ENCODE data around the gene SUMO1. TPM values are rescaled to one million over a fixed set of nuclear protein-coding genes. Genes with fewer than 3 reads are reported as not detected.

The SUMO1 gene
- total RNA-seq, 4 donors from 2014 or later, result 44.0 to 62.4 (median 52.7) TPM

DNA sequence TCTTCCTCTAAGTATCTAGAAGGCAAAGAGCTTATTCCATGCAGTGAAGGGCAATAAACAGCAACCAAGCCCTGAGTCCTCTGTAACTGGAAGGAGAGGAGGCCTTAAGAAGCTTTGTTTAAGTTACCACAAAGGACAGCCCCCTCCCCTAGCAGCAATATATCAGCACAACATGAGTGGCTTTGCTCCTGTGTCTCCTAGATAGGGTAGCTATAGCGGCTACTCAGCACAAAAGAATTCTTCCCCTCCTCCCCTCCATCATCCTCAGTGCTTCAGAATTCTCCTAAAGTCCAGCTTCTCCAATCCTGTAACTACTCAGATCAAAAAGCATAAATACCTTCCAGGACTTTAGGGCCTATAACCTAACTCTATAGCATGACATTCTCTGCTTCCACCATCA lies 16.5 kb downstream of the SUMO1 start:
- no peak for ATAC-seq
- intact Hi-C loops (cut with DNase I; ENCODE audit: low total_unique reads), result no loop called here
- Histone ChIP-seq H3K36me3 (no peaks in the 10 kb centered on the region), H3K27me3 (no peaks in the 10 kb centered on the region), H3K4me3 (no peak overlapping the region), H3K27ac (peak overlapping the region in 2 of 4 donors; percentile 24 to 33), H3K9me3 (no peaks in the 10 kb centered on the region), H3K4me1 (peaks cover 29 to 31% of the 10 kb centered on the region in 2 donors)
- DNase-seq, result no peak
- TF ChIP-seq POLR2A (IDR thresholded peaks at IDR 0.05), result no peak
- TF ChIP-seq, protein P1, sequence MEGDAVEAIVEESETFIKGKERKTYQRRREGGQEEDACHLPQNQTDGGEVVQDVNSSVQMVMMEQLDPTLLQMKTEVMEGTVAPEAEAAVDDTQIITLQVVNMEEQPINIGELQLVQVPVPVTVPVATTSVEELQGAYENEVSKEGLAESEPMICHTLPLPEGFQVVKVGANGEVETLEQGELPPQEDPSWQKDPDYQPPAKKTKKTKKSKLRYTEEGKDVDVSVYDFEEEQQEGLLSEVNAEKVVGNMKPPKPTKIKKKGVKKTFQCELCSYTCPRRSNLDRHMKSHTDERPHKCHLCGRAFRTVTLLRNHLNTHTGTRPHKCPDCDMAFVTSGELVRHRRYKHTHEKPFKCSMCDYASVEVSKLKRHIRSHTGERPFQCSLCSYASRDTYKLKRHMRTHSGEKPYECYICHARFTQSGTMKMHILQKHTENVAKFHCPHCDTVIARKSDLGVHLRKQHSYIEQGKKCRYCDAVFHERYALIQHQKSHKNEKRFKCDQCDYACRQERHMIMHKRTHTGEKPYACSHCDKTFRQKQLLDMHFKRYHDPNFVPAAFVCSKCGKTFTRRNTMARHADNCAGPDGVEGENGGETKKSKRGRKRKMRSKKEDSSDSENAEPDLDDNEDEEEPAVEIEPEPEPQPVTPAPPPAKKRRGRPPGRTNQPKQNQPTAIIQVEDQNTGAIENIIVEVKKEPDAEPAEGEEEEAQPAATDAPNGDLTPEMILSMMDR (IDR thresholded peaks at IDR 0.05 in 4 of 5, conservative IDR thresholded peaks at IDR 0.05 in 1 of 5), result no peak
- in situ Hi-C loops (cut with MboI; ENCODE audit: low sequenced_read_pairs in 4 of 4), result no loop called here

DNA sequence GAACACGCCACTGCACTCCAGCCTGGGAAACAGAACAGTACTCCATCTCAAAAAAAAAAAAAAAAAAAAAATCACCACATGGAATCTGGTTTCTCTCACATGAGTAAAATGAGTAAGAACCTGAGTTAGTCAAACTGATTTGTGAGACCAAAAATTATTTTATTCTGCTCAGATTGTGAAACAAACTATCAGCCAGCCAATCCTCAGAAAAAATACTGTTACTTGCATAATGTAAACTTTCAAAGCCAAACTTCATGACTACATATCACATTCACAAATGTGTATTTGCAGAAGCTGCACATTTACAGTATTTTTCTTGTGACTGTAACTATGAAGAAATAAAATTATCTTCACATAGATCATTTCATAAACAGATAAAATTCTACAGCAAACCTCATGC lies 23.2 kb downstream of the SUMO1 start:
- Histone ChIP-seq H3K4me3 (no peak overlapping the region), H3K9me3 (no peaks in the 10 kb centered on the region), H3K36me3 (peaks cover 0 to 42% of the 10 kb centered on the region in 2 donors), H3K4me1 (peaks cover 0 to 3% of the 10 kb centered on the region in 2 donors), H3K27ac (no peak overlapping the region), H3K27me3 (no peaks in the 10 kb centered on the region)
- ATAC-seq (no peak), DNase-seq (no peak)
- TF ChIP-seq, protein P1 (IDR thresholded peaks at IDR 0.05 in 4 of 5, conservative IDR thresholded peaks at IDR 0.05 in 1 of 5), result no peak
- TF ChIP-seq POLR2A (IDR thresholded peaks at IDR 0.05), result no peak
- in situ Hi-C loops (cut with MboI; ENCODE audit: low sequenced_read_pairs in 4 of 4), result no loop called here
- intact Hi-C loops (cut with DNase I; ENCODE audit: low total_unique reads), result no loop called here

DNA sequence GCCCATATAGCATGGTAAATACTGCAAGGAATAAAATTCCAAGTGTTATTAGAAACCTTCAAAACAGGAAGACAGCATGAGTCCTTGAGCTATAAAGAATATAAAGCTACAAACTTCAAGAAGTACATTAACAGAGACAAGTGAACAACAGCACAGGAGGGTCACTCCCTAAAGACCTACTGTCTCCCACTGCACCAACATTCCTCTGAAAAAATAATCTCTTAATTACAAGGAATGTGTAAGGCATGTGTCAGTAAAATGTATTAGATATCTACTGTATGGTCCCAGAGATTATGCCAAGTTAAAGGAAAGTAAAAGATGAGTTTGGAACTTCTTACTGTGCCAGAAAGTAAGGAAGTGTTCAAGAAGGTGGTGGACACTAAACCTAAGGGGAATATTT lies 29.9 kb downstream of the SUMO1 start:
- H3K9me3 ChIP-seq, result no peaks in the 10 kb centered on the region
- H3K27me3 ChIP-seq, result no peaks in the 10 kb centered on the region
- in situ Hi-C loops (cut with MboI; ENCODE audit: low sequenced_read_pairs in 4 of 4) (no loop called here), intact Hi-C loops (cut with DNase I; ENCODE audit: low total_unique reads) (no loop called here)
- H3K36me3 ChIP-seq, result peaks cover 0 to 54% of the 10 kb centered on the region in 2 donors
- no peak for DNase-seq
- no peak for ATAC-seq
- H3K27ac ChIP-seq, result no peak overlapping the region
- TF ChIP-seq, protein P1 (IDR thresholded peaks at IDR 0.05 in 4 of 5, conservative IDR thresholded peaks at IDR 0.05 in 1 of 5), result no peak
- TF ChIP-seq POLR2A (IDR thresholded peaks at IDR 0.05), result no peak
- H3K4me1 ChIP-seq, result no peaks in the 10 kb centered on the region
- no peak overlapping the region for H3K4me3 ChIP-seq

DNA sequence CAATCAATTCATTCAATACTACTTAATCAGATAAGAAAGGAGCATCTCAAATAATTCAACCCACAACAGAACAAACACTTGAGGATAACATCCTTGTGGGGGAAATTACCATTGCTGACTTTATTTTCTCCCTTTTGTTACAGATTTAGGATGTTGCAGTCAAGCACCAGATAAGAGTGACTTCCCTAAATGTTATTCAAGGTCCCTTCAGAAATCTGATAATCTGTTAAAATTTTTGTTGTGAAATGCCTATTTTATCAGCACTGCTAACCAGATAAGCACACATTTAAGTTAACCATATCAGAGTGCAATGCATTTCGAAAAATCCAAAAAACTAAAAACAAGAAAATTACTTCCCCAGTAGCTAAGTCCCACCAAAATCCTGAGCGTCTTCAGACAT lies 33.5 kb downstream of the SUMO1 start:
- no peak for DNase-seq

More for the DNA sequence above, 33.5 kb downstream of the SUMO1 start:
- H3K36me3 ChIP-seq, result peaks cover 0 to 31% of the 10 kb centered on the region in 2 donors
- no peak overlapping the region for H3K4me3 ChIP-seq
- in situ Hi-C loops (cut with MboI; ENCODE audit: low sequenced_read_pairs in 4 of 4) (no loop called here), intact Hi-C loops (cut with DNase I; ENCODE audit: low total_unique reads) (no loop called here)
- no peaks in the 10 kb centered on the region for H3K4me1 ChIP-seq
- no peak for ATAC-seq
- no peak for TF ChIP-seq POLR2A (IDR thresholded peaks at IDR 0.05)
- TF ChIP-seq, protein P1 (IDR thresholded peaks at IDR 0.05 in 4 of 5, conservative IDR thresholded peaks at IDR 0.05 in 1 of 5), result no peak
- no peaks in the 10 kb centered on the region for H3K27me3 ChIP-seq
- no peak overlapping the region for H3K27ac ChIP-seq
- no peaks in the 10 kb centered on the region for H3K9me3 ChIP-seq

Data from gastrocnemius medialis (tissue), 4 donors.